Measurements from ENCODE around the gene KRT78. TPM values are rescaled to one million over a fixed set of nuclear protein-coding genes. Genes with fewer than 3 reads are reported as not detected.
A peak's percentile ranks its signal among the peaks of the same experiment; 100 is the strongest.

Gene KRT78
- total RNA-seq, 4 donors from 2014 or later = 1.9 TPM; not detected in 3

- no peak for TF ChIP-seq CTCF (IDR thresholded peaks at IDR 0.05)
- DNase-seq (ENCODE audit: low spot score) = no peak
- no peak for ATAC-seq (ENCODE audit: low FRiP score)
Measured at GRCh38 chr12:52876372-52876771, 27.6 kb upstream of the KRT78 start.

GRCh38 chr12:52874573-52875435, 26.0 kb upstream of the KRT78 start:
- no peak for DNase-seq (ENCODE audit: low spot score)
- no peak for ATAC-seq (ENCODE audit: low FRiP score)
- TF ChIP-seq CTCF (IDR thresholded peaks at IDR 0.05) = no peak

GRCh38 chr12:52873832-52874572, 25.2 kb upstream of the KRT78 start:
- no peak for TF ChIP-seq CTCF (IDR thresholded peaks at IDR 0.05)
- ATAC-seq (ENCODE audit: low FRiP score) (peak; percentile 82), DNase-seq (ENCODE audit: low spot score) (peak; percentile 84)

GRCh38 chr12:52873513-52873831, 24.7 kb upstream of the KRT78 start:
- no peak for TF ChIP-seq CTCF (IDR thresholded peaks at IDR 0.05)
- DNase-seq (ENCODE audit: low spot score) (no peak), ATAC-seq (ENCODE audit: low FRiP score) (no peak)

- TF ChIP-seq CTCF (IDR thresholded peaks at IDR 0.05) = no peak
- DNase-seq (ENCODE audit: low spot score) (no peak), ATAC-seq (ENCODE audit: low FRiP score) (no peak)
Measured at GRCh38 chr12:52872644-52873389, 24.0 kb upstream of the KRT78 start.

- ATAC-seq (ENCODE audit: low FRiP score) = peak; percentile 67
- no peak for TF ChIP-seq CTCF (IDR thresholded peaks at IDR 0.05)
- DNase-seq (ENCODE audit: low spot score) = peak; percentile 50
Measured at GRCh38 chr12:52871291-52872039, 22.7 kb upstream of the KRT78 start.

Data from omental fat pad (tissue), 4 donors.